ENCODE data around the gene OBSCN. TPM values are rescaled to one million over a fixed set of nuclear protein-coding genes. Genes with fewer than 3 reads are reported as not detected.
"Not testable (repeated sequence)": the region's sequence is repeated elsewhere in the genome, so short reads cannot be mapped to it uniquely, and the experiment has no call there.

The OBSCN gene
- total and polyA plus RNA-seq, 12 donors, result 0.90 to 18.0 (median 5.9) TPM

DNA sequence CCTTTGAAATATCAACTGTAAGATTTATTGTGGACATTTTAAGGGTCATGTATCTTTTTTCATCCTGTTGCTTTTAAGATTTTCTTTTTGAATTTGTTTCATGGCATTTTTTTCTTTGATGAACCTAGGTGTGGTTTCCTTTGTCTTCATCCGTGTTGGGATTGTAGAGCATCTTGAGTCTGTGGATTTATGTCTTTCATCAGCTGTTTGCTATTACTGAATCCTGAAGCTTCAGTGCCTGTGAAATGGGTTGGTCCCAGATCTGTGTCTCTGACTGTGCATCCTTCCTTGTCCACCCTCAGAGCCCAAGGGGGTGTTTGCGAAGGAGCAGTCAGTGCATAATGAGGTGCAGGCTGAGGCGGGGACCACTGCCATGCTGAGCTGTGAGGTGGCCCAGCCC is 37.3 kb downstream of the OBSCN start:
- WGBS, 4 donors, result 77 to 90% (median 87%) methylated on average over 3 of the region's 3 CpGs
- no peaks in the 10 kb centered on the region for H3K36me3 ChIP-seq (replicated peaks in 1 of 2)
- no peaks in the 10 kb centered on the region for H3K4me1 ChIP-seq (replicated peaks in 1 of 2)
- no peaks in the 10 kb centered on the region for H3K9me3 ChIP-seq (replicated peaks in 1 of 3)
- H3K27me3 ChIP-seq, result no peaks in the 10 kb centered on the region
- H3K4me3 ChIP-seq, result no peak overlapping the region
- H3K27ac ChIP-seq, result no peak overlapping the region
- DNase-seq, result no peak
- intact Hi-C loops (cut with DNase I), result no loop called here
- no peak for TF ChIP-seq POLR2A (IDR thresholded peaks at IDR 0.05)
- TF ChIP-seq, protein P1, sequence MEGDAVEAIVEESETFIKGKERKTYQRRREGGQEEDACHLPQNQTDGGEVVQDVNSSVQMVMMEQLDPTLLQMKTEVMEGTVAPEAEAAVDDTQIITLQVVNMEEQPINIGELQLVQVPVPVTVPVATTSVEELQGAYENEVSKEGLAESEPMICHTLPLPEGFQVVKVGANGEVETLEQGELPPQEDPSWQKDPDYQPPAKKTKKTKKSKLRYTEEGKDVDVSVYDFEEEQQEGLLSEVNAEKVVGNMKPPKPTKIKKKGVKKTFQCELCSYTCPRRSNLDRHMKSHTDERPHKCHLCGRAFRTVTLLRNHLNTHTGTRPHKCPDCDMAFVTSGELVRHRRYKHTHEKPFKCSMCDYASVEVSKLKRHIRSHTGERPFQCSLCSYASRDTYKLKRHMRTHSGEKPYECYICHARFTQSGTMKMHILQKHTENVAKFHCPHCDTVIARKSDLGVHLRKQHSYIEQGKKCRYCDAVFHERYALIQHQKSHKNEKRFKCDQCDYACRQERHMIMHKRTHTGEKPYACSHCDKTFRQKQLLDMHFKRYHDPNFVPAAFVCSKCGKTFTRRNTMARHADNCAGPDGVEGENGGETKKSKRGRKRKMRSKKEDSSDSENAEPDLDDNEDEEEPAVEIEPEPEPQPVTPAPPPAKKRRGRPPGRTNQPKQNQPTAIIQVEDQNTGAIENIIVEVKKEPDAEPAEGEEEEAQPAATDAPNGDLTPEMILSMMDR (IDR thresholded peaks at IDR 0.05), result no peak

DNA sequence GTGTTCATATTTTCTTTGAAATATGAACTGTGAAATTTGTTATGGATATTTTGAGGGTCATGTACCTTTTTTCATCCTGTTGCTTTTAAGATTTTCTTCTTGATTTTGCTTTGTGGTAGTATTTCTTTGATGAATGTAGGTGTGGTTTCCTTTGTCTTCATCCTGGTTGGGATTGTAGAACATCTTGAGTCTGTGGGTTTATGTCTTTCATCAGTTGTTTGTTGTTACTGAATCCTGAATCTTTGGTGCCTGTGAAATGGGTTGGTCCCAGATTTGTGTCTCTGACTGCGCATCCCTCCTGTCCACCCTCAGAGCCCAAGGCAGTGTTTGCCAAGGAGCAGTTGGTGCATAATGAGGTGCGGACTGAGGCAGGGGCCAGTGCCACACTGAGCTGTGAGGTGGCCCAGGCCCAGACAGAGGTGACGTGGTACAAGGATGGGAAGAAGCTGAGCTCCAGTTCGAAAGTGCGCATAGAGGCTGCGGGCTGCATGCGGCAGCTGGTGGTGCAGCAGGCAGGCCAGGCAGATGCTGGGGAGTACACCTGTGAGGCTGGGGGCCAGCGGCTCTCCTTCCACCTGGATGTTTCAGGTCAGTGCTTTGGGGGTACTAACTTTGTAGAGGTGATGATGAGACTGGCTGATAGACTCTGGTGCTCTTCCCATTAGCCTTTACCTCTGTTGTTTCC is 38.5 kb downstream of the OBSCN start:
- no peak for DNase-seq
- 93 to 96% (median 95%) methylated on average over 6 to 8 of the region's 8 CpGs for WGBS, 4 donors
- Histone ChIP-seq H3K9me3 (replicated peaks in 1 of 3) (no peaks in the 10 kb centered on the region), H3K36me3 (replicated peaks in 1 of 2) (no peaks in the 10 kb centered on the region), H3K4me3 (no peak overlapping the region), H3K4me1 (replicated peaks in 1 of 2) (no peaks in the 10 kb centered on the region), H3K27me3 (no peaks in the 10 kb centered on the region), H3K27ac (no peak overlapping the region)
- no peak for TF ChIP-seq POLR2A (IDR thresholded peaks at IDR 0.05)
- TF ChIP-seq, protein P1 (IDR thresholded peaks at IDR 0.05), result no peak
- intact Hi-C loops (cut with DNase I), result no loop called here

DNA sequence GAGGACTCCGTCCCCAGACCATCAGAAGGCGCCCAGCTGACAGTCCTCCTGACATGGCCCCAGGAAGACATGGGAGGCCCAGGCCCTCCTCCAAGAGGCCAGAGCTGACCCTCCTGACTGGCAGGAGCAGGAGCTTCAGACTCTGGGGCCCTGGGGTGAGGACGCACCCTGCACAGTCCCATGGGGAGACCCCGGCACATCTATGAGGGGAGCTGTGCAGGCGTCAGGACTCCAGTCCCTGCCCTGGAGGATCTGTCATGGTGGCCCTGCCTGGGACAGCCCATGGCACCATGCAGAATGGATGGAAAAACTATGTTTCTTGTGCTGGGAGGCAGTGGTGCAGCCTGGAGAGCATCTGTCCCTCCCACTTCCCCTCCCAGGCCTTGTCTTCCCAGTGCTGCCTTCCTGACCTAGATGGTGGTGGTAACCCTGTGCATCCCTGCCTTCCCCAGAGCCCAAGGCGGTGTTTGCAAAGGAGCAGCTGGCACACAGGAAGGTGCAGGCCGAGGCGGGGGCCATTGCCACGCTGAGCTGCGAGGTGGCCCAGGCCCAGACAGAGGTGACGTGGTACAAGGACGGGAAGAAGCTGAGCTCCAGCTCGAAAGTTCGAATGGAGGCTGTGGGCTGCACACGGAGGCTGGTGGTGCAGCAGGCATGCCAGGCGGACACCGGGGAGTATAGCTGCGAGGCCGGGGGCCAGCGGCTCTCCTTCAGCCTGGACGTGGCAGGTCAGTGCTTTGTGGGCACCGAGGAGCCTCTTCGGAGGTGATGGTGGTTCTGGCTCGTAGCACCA is 41.9 kb downstream of the OBSCN start:
- no peaks in the 10 kb centered on the region for H3K36me3 ChIP-seq (replicated peaks in 1 of 2)
- intact Hi-C loops (cut with DNase I), result no loop called here
- TF ChIP-seq POLR2A (IDR thresholded peaks at IDR 0.05), result no peak
- TF ChIP-seq, protein P1 (IDR thresholded peaks at IDR 0.05), result no peak
- no peak for DNase-seq
- no peaks in the 10 kb centered on the region for H3K9me3 ChIP-seq (replicated peaks in 1 of 3)
- 89 to 95% (median 92%) methylated on average over 21 to 24 of the region's 24 CpGs for WGBS, 4 donors
- H3K4me1 ChIP-seq (replicated peaks in 1 of 2), result no peaks in the 10 kb centered on the region
- H3K27me3 ChIP-seq, result no peaks in the 10 kb centered on the region
- no peak overlapping the region for H3K4me3 ChIP-seq
- no peak overlapping the region for H3K27ac ChIP-seq

DNA sequence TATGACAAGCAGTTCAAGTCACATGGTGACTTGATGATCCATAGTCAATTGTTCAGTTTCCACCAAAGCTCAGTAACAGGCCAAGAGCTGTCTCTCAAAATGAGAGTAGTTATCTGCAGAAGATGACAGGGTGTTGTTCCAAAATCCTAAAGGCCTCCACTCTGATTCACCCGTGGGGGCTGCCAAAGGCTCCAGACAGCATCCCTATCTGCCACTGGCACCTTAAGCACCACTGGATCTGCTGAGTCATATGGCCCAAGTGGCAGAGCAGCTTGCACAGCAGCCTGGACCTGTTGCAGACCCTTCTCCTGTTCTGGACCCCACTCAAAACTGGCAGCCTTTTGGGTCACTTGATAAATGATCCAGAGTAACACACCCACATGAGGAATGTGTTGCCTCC is 44.6 kb downstream of the OBSCN start:
- H3K36me3 ChIP-seq (replicated peaks in 1 of 2); H3K27me3 ChIP-seq; H3K4me3 ChIP-seq; H3K27ac ChIP-seq; H3K9me3 ChIP-seq (replicated peaks in 1 of 3); H3K4me1 ChIP-seq (replicated peaks in 1 of 2); intact Hi-C loops (cut with DNase I); DNase-seq: not testable (repeated sequence)
- 33 to 73% (median 51%) methylated on average over 1 of the region's 1 CpG for WGBS, 4 donors

Data from adrenal gland (tissue), 12 donors.